Coronary artery (tissue), 2 donors: ENCODE measurements around the gene SPEG.

Experiments used
- DNase-seq: peaks from one replicate; pipeline ENCODE4 v3.0.0-alpha.2; 2017; ENCODE audit warnings: low spot score
- H3K27ac ChIP-seq, 2 donors: fragments of 200-600 bp; sonication (generic); one replicate each; pipeline ENCODE4 v1.5.1; 2016 to 2019
- H3K4me3 ChIP-seq: fragments of 200-600 bp; sonication (generic); 2 replicates; pipeline ENCODE4 v1.5.1; 2016; ENCODE audit warnings: mild to moderate bottlenecking, moderate library complexity
- CTCF ChIP-seq: fragments of 200-600 bp; sonication (generic); IDR thresholded peaks from one replicate; pipeline ENCODE4 v1.5.1; 2019; ENCODE audit warnings: antibody characterized with exemption

The SPEG gene

GRCh38 chr2:219536967-219537366 is 102.3 kb downstream of the SPEG start:
- H3K27ac ChIP-seq, result no peak overlapping the region
- no peak for TF ChIP-seq CTCF
- DNase-seq, result no peak
- H3K4me3 ChIP-seq, result no peak overlapping the region

GRCh38 chr2:219537657-219538488 is 103.2 kb downstream of the SPEG start:
- DNase-seq, result no peak
- peak overlapping the region in 1 of 2 donors; percentile 40 for H3K27ac ChIP-seq
- no peak for TF ChIP-seq CTCF
- H3K4me3 ChIP-seq, result no peak overlapping the region

- H3K4me3 ChIP-seq, result no peak overlapping the region
- TF ChIP-seq CTCF, result no peak
- peak overlapping the region in 1 of 2 donors; percentile 40 for H3K27ac ChIP-seq
- no peak for DNase-seq
Measured at GRCh38 chr2:219538504-219538951, 103.9 kb downstream of the SPEG start.

GRCh38 chr2:219538956-219539788 is 104.5 kb downstream of the SPEG start:
- Histone ChIP-seq H3K4me3 (no peak overlapping the region), H3K27ac (peak overlapping the region in 1 of 2 donors; percentile 40)
- TF ChIP-seq CTCF, result no peak
- DNase-seq, result no peak

- no peak for DNase-seq
- no peak for TF ChIP-seq CTCF
- H3K4me3 ChIP-seq, result no peak overlapping the region
- no peak overlapping the region for H3K27ac ChIP-seq
Measured at GRCh38 chr2:219539926-219540678, 105.5 kb downstream of the SPEG start.

- H3K4me3 ChIP-seq, result no peak overlapping the region
- TF ChIP-seq CTCF, result no peak
- peak overlapping the region in 1 of 2 donors; percentile 97 for H3K27ac ChIP-seq
- DNase-seq, result no peak
Measured at GRCh38 chr2:219540784-219541504, 106.3 kb downstream of the SPEG start.
